ENCODE results near the gene ADNP2.

- TF ChIP-seq EZH2 (IDR thresholded peaks at IDR 0.05): no peak
- TF ChIP-seq POLR2AphosphoS5 (IDR thresholded peaks at IDR 0.05; ENCODE audit: borderline replicate concordance, low read depth, low read length): no peak
Observed at GRCh38 chr18:80124131-80124530, 15.1 kb downstream of the ADNP2 start.

Measured in SK-N-MC (cell line).